Fibroblast of lung (primary cell): ENCODE results near the gene CCZ1. TPM values are rescaled to one million over a fixed set of nuclear protein-coding genes. Genes with fewer than 3 reads are reported as not detected.
"Not testable (repeated sequence)": the region's sequence is repeated elsewhere in the genome, so short reads cannot be mapped to it uniquely, and the experiment has no call there.

ENCODE experiments used
- DNase-seq, 2 donors: peaks; one replicate each; pipeline versions ENCODE4 v3.0.0 to v3.0.0-alpha.2; 2010; ENCODE audit warnings: low read depth in 2 of 2
- H2AFZ ChIP-seq: 2 replicates; pipeline ENCODE4 v1.5.1; 2012; ENCODE audit warnings: low read length, control low read depth, inconsistent platforms
- H3K27ac ChIP-seq: 2 replicates; pipeline ENCODE4 v1.5.1; 2011; ENCODE audit warnings: low read length, control low read depth; ENCODE audit not compliant: insufficient read depth
- H3K27me3 ChIP-seq: 2 replicates; pipeline ENCODE4 v1.5.1; 2011; ENCODE audit warnings: mild to moderate bottlenecking, low read length; ENCODE audit not compliant: control insufficient read depth, insufficient read depth
- H3K36me3 ChIP-seq: 2 replicates; pipeline ENCODE4 v1.5.1; 2011; ENCODE audit warnings: low read length; ENCODE audit not compliant: control insufficient read depth, insufficient read depth
- H3K4me1 ChIP-seq: 2 replicates; pipeline ENCODE4 v1.5.1; 2011; ENCODE audit warnings: low read length; ENCODE audit not compliant: control insufficient read depth, insufficient read depth; ENCODE audit errors: extremely low read depth
- H3K4me2 ChIP-seq: 2 replicates; pipeline ENCODE4 v1.5.1; 2011; ENCODE audit warnings: low read length, control low read depth; ENCODE audit not compliant: insufficient read depth; ENCODE audit errors: extremely low read depth
- H3K4me3 ChIP-seq, 4 experiments: fragments of 200-600 bp in 1 of 4; sonication (generic) in 1 of 4; replicated peaks in 1 of 4; 2 replicates each; pipeline ENCODE4 v1.5.1; 2011 to 2016; ENCODE audit warnings: low read length in 4 of 4, low read depth in 3 of 4, mild to moderate bottlenecking in 3 of 4, control low read depth in 2 of 4, inconsistent platforms in 1 of 4, mixed read lengths in 1 of 4; ENCODE audit not compliant: insufficient read depth in 1 of 4; ENCODE audit errors: control extremely low read depth in 1 of 4
- H3K79me2 ChIP-seq: 2 replicates; pipeline ENCODE4 v1.5.1; 2012; ENCODE audit warnings: mild to moderate bottlenecking, low read length, inconsistent platforms; ENCODE audit not compliant: control insufficient read depth, insufficient read depth
- H3K9ac ChIP-seq: 2 replicates; pipeline ENCODE4 v1.5.1; 2011; ENCODE audit warnings: mild to moderate bottlenecking, low read length, control low read depth; ENCODE audit not compliant: insufficient read depth
- H3K9me3 ChIP-seq: 2 replicates; pipeline ENCODE4 v1.5.1; 2012; ENCODE audit warnings: low read depth, low read length; ENCODE audit not compliant: control insufficient read depth, insufficient read depth
- H4K20me1 ChIP-seq: 2 replicates; pipeline ENCODE4 v1.5.1; 2011; ENCODE audit warnings: low read length; ENCODE audit not compliant: control insufficient read depth, insufficient read depth; ENCODE audit errors: extremely low read depth
- polyA plus RNA-seq, 2 donors: library from polyadenylated mRNA; depleted of rRNA in 1 of 2; stranded (reverse) in 1 of 2; unstranded in 1 of 2; fragments of >200 nt; gene quantifications; 2 replicates each; pipeline ENCODE4 v1.2.1, GENCODE V29; 2011 to 2012; ENCODE audit warnings: missing spikeins in 1 of 2
- total RNA-seq: library from RNA; depleted of rRNA; stranded (reverse); fragments of >200 nt; gene quantifications from 2 replicates; pipeline ENCODE4 v1.2.1, GENCODE V29; 2014

The CCZ1 gene
- total and polyA plus RNA-seq, 2 donors (not counting 1 experiment from before 2014, with no cell fraction given) = 41.8 to 65.1 TPM

- H3K9ac ChIP-seq, H3K9me3 ChIP-seq, H3K4me2 ChIP-seq, H3K27me3 ChIP-seq, DNase-seq, H3K4me1 ChIP-seq, H3K4me3 ChIP-seq, H3K27ac ChIP-seq, H3K36me3 ChIP-seq, H3K79me2 ChIP-seq, H4K20me1 ChIP-seq, H2AFZ ChIP-seq: not testable (repeated sequence)
Measured at GRCh38 chr7:5904726-5905125, 6.2 kb downstream of the CCZ1 start.

DNA sequence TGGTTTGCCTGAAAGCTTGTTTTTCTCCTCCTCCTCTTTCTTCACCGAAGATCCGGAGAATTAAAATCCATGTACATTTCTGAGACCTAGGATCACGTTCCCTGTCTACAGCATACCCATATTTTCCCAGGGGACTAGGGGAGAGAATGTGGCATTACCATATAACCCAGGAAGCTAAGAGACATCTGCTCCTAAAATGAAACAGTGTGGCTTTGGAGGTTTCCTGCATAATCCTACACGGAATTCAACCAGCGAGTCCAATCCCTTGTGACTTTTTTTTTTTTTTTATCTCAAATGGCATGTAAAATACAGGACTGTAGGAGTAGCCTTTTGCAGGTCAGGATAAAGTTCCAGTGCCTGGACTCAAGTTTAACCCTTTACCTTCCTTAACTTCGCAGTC, 10.3 kb downstream of the CCZ1 start:
- H3K4me1 ChIP-seq, H3K4me3 ChIP-seq, DNase-seq, H3K9me3 ChIP-seq, H2AFZ ChIP-seq, H3K9ac ChIP-seq, H3K27me3 ChIP-seq, H3K36me3 ChIP-seq, H3K27ac ChIP-seq, H4K20me1 ChIP-seq, H3K4me2 ChIP-seq, H3K79me2 ChIP-seq: not testable (repeated sequence)

DNA sequence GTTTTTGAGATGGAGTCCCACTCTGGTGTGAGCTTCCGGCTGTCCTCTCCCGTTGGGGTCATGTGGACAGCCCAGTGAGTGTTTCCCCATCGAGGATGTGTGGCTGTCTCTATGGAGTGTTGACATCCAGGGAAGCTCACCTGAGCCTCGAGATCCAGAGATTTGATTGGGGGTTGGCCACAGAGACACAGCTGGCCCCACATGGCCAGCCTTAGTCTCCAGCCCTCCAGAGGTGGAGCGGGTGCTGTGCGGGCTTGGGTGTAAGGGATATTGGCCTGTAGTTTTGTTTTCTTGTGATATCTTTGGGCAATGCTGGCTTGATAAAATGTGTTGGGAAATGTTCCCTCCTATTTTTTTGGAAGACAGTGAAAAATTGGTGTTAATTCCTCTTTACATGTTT, 18.0 kb downstream of the CCZ1 start:
- not testable (repeated sequence) for H3K36me3 ChIP-seq, H3K4me1 ChIP-seq, H3K9ac ChIP-seq, H3K79me2 ChIP-seq, H3K27me3 ChIP-seq, H4K20me1 ChIP-seq, H3K27ac ChIP-seq, H2AFZ ChIP-seq, DNase-seq, H3K4me3 ChIP-seq, H3K4me2 ChIP-seq, H3K9me3 ChIP-seq

GRCh38 chr7:5924180-5924579, 25.6 kb downstream of the CCZ1 start:
- not testable (repeated sequence) for H3K27ac ChIP-seq, H3K4me3 ChIP-seq, H3K9me3 ChIP-seq, H3K36me3 ChIP-seq, H2AFZ ChIP-seq, H3K79me2 ChIP-seq, H3K4me1 ChIP-seq, DNase-seq, H3K9ac ChIP-seq, H3K27me3 ChIP-seq, H3K4me2 ChIP-seq, H4K20me1 ChIP-seq

DNA sequence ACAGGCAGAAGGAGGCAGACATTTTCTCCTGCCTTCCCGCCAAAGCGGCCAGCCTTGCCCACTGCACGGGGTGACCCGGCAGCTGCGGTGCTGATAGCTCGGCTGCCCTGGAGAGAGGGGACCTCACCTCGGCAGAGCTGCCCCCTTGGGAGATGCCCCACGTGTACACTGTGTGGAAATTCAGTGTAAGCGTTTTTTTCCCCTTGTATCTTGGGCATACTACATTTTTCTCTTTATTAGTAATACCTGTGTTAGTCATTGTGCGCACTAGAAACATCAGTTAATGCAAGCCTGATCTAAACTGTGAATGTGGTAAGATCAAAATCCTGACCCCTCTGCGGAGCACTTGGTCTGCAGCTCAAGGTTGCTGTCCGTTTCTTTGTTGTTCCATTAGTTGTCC, 26.1 kb downstream of the CCZ1 start:
- not testable (repeated sequence) for H3K79me2 ChIP-seq, H3K4me2 ChIP-seq, H3K27me3 ChIP-seq, H3K9ac ChIP-seq, DNase-seq, H4K20me1 ChIP-seq, H3K4me1 ChIP-seq, H3K4me3 ChIP-seq, H2AFZ ChIP-seq, H3K36me3 ChIP-seq, H3K9me3 ChIP-seq, H3K27ac ChIP-seq

- H3K79me2 ChIP-seq, H3K4me1 ChIP-seq, H3K4me3 ChIP-seq, H3K27ac ChIP-seq, H2AFZ ChIP-seq, DNase-seq, H3K36me3 ChIP-seq, H4K20me1 ChIP-seq, H3K4me2 ChIP-seq, H3K27me3 ChIP-seq, H3K9ac ChIP-seq, H3K9me3 ChIP-seq: not testable (repeated sequence)
Measured at GRCh38 chr7:5926263-5926870, 27.8 kb downstream of the CCZ1 start.

DNA sequence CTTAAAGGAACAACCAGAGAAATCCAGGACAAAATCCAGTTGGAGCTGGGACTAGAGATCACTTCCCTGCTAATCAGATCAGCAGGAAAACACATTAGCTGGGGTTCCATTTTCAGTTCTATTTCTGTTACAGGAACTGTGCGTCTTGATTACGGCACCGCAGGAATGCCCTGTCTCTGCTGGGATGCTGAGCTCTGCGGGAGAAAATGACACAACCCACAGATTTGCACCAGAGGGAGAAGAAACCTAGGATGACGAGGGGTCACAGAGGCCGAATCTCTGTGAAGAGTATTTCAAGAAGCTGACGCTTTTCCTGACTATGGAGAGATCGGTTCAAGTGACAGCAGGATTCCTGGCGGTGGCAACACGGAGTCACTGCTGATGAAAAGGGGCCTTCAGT, 31.8 kb downstream of the CCZ1 start:
- H3K27me3 ChIP-seq, H2AFZ ChIP-seq, H3K9me3 ChIP-seq, H3K4me3 ChIP-seq, H3K4me2 ChIP-seq, H3K36me3 ChIP-seq, H3K4me1 ChIP-seq, H4K20me1 ChIP-seq, H3K9ac ChIP-seq, H3K79me2 ChIP-seq, DNase-seq, H3K27ac ChIP-seq: not testable (repeated sequence)
